Measurements from ENCODE around the gene CFAP119. TPM values are rescaled to one million over a fixed set of nuclear protein-coding genes. Genes with fewer than 3 reads are reported as not detected.

Gene CFAP119
- total RNA-seq, 2 donors from 2014 or later = 6.9 to 12.6 TPM

DNA sequence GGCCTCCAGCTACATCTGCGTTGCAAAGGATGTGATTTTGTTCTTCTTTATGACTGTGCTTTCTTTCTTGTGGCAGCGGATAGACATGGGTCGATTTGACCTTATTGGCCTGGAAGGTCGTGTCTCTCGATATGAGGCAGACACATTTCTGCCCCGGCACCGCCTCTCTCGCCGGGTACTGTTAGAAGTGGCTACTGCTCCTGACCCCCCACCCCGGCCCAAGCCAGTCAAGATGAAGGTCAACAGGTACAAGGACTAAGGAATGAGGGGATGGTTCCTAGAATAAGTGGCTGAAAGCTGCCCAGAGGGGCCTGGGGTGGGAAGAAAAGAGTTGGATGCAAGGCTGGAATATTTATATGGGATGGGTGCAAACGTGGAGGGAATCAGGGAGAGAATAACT lies 41.8 kb downstream of the CFAP119 start:
- TF ChIP-seq, protein P1, sequence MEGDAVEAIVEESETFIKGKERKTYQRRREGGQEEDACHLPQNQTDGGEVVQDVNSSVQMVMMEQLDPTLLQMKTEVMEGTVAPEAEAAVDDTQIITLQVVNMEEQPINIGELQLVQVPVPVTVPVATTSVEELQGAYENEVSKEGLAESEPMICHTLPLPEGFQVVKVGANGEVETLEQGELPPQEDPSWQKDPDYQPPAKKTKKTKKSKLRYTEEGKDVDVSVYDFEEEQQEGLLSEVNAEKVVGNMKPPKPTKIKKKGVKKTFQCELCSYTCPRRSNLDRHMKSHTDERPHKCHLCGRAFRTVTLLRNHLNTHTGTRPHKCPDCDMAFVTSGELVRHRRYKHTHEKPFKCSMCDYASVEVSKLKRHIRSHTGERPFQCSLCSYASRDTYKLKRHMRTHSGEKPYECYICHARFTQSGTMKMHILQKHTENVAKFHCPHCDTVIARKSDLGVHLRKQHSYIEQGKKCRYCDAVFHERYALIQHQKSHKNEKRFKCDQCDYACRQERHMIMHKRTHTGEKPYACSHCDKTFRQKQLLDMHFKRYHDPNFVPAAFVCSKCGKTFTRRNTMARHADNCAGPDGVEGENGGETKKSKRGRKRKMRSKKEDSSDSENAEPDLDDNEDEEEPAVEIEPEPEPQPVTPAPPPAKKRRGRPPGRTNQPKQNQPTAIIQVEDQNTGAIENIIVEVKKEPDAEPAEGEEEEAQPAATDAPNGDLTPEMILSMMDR (conservative IDR thresholded peaks at IDR 0.05) = no peak
- H3K27me3 Mint-ChIP-seq (ENCODE audit: insufficient read depth) = no peaks in the 10 kb centered on the region
- peaks cover 87% of the 10 kb centered on the region for H3K36me3 Mint-ChIP-seq (ENCODE audit: low read depth)

DNA sequence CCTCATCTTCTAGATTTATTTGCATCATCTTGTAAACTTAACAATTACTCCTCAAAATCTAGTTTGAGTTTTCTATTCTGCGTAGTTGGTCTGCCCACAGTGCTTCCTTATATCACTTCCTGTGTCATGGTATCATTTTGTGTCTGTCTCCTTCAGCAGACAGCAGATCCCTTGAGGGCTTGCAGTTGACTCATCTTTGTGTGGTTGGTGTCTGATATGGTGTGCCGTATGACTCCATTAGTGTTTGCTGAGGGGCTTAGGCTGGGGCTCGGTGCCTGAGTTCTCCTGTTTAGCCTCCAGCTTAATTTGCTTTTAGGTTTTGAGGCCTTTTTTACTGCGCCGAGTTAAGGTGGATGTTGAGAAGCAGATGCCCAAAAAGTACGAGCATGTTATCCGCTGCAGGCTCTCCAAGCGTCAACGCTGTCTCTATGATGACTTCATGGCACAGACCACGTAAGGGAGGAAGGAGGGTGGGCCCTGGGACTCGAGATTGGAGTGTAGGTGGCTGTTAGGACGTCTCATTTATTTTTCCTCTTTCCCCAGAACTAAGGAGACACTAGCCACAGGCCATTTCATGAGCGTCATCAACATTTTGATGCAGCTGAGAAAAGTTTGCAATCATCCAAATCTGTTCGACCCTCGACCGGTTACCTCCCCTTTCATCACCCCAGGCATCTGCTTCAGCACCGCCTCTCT lies 46.0 kb downstream of the CFAP119 start:
- no peak overlapping the region for H3K4me3 Mint-ChIP-seq

More for the DNA sequence above, 41.8 kb downstream of the CFAP119 start:
- Mint-ChIP-seq H3K9me3 (no peaks in the 10 kb centered on the region), H3K4me3 (no peak overlapping the region), H3K4me1 (no peaks in the 10 kb centered on the region), H3K27ac (no peak overlapping the region)
- Histone ChIP-seq H3K9ac (ENCODE audit: extremely low read depth, low read length, poor library complexity, severe bottlenecking) (no peak overlapping the region), H3K27me3 (ENCODE audit: control insufficient read depth, insufficient read depth, low read length, poor library complexity, severe bottlenecking) (no peaks in the 10 kb centered on the region), H3K27ac (ENCODE audit: low read depth, low read length) (no peak overlapping the region), H3K4me1 (ENCODE audit: control insufficient read depth, insufficient read depth, low read length) (no peaks in the 10 kb centered on the region), H3K9me3 (ENCODE audit: control insufficient read depth, low read length) (no peaks in the 10 kb centered on the region), H3K36me3 (ENCODE audit: control insufficient read depth, insufficient read depth, low read length) (peaks cover 93% of the 10 kb centered on the region), H3K4me3 (ENCODE audit: low read length) (no peak overlapping the region)
- no peak for DNase-seq
- 94 to 99% methylated on average over 11 of the region's 11 CpGs for WGBS, 2 experiments (ENCODE audit: insufficient coverage in 1 of 2, insufficient read length in 1 of 2)

DNA sequence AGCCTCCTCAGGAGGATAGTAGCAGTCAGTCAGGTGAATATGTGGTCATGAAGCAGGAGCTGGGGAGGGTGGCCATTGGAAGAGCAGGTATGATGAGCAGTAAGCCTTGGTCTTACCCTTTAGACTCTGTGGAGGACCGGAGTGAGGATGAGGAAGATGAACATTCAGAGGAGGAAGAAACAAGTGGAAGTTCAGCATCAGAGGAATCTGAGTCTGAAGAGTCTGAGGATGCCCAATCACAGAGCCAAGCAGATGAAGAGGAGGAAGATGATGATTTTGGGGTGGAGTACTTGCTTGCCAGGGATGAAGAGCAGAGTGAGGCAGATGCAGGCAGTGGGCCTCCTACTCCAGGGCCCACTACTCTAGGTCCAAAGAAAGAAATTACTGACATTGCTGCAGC lies 50.1 kb downstream of the CFAP119 start:
- no peaks in the 10 kb centered on the region for H3K9me3 Mint-ChIP-seq
- 94 to 97% methylated on average over 1 of the region's 1 CpG for WGBS, 2 experiments (ENCODE audit: insufficient coverage in 1 of 2, insufficient read length in 1 of 2)
- no peaks in the 10 kb centered on the region for H3K4me1 Mint-ChIP-seq
- TF ChIP-seq, protein P1 (conservative IDR thresholded peaks at IDR 0.05) = no peak
- H3K27ac Mint-ChIP-seq = no peak overlapping the region
- DNase-seq = no peak
- Histone ChIP-seq H3K9me3 (ENCODE audit: control insufficient read depth, low read length) (no peaks in the 10 kb centered on the region), H3K27me3 (ENCODE audit: control insufficient read depth, insufficient read depth, low read length, poor library complexity, severe bottlenecking) (no peaks in the 10 kb centered on the region), H3K4me1 (ENCODE audit: control insufficient read depth, insufficient read depth, low read length) (no peaks in the 10 kb centered on the region), H3K36me3 (ENCODE audit: control insufficient read depth, insufficient read depth, low read length) (peaks cover 92% of the 10 kb centered on the region), H3K27ac (ENCODE audit: low read depth, low read length) (no peak overlapping the region), H3K9ac (ENCODE audit: extremely low read depth, low read length, poor library complexity, severe bottlenecking) (no peak overlapping the region), H3K4me3 (ENCODE audit: low read length) (no peak overlapping the region)
- H3K4me3 Mint-ChIP-seq = no peak overlapping the region
- peaks cover 80% of the 10 kb centered on the region for H3K36me3 Mint-ChIP-seq (ENCODE audit: low read depth)
- H3K27me3 Mint-ChIP-seq (ENCODE audit: insufficient read depth) = no peaks in the 10 kb centered on the region

More for the DNA sequence above, 46.0 kb downstream of the CFAP119 start:
- Mint-ChIP-seq H3K4me1 (no peaks in the 10 kb centered on the region), H3K27me3 (ENCODE audit: insufficient read depth) (no peaks in the 10 kb centered on the region), H3K27ac (no peak overlapping the region), H3K36me3 (ENCODE audit: low read depth) (peaks cover 79% of the 10 kb centered on the region), H3K9me3 (no peaks in the 10 kb centered on the region)
- Histone ChIP-seq H3K36me3 (ENCODE audit: control insufficient read depth, insufficient read depth, low read length) (peaks cover 87% of the 10 kb centered on the region), H3K4me3 (ENCODE audit: low read length) (no peak overlapping the region), H3K27ac (ENCODE audit: low read depth, low read length) (no peak overlapping the region), H3K4me1 (ENCODE audit: control insufficient read depth, insufficient read depth, low read length) (no peaks in the 10 kb centered on the region), H3K27me3 (ENCODE audit: control insufficient read depth, insufficient read depth, low read length, poor library complexity, severe bottlenecking) (no peaks in the 10 kb centered on the region), H3K9ac (ENCODE audit: extremely low read depth, low read length, poor library complexity, severe bottlenecking) (no peak overlapping the region), H3K9me3 (ENCODE audit: control insufficient read depth, low read length) (no peaks in the 10 kb centered on the region)
- TF ChIP-seq, protein P1 (conservative IDR thresholded peaks at IDR 0.05) = no peak
- WGBS, 2 experiments (ENCODE audit: insufficient coverage in 1 of 2, insufficient read length in 1 of 2) = 94 to 95% methylated on average over 14 to 17 of the region's 17 CpGs
- no peak for DNase-seq

Data from endodermal cell (in vitro differentiated cells).